CD4-positive, alpha-beta T cell treated with Interferon gamma for 1 hour (primary cell): ENCODE measurements around the gene RGS14.
A peak's percentile ranks its signal among the peaks of the same experiment; 100 is the strongest.

Experiments
- DNase-seq: peaks from one replicate; pipeline ENCODE4 v3.0.0-alpha.2; 2020

The RGS14 gene

DNA sequence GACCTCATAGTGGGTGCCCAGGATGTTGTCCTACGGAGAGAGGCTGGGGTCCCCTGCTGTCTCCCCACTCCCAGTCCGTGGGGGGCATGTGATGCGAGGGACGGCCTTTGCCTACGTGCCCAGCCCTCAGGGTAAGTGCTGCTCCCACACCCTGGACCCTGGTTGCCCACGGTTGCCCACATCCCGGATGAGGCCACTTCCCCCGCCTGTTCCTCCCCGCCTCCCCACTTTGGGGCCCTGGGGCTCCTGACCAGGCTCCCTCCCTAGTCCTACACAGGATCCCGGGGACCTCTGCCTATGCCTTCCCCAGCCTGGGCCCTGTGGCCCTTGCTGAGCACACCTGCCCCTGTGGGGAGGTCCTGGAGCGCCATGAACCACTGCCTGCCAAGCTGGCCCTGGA lies 28.0 kb downstream of the RGS14 start:
- DNase-seq: no peak

GRCh38 chr5:177386542-177386941 lies 28.8 kb downstream of the RGS14 start:
- DNase-seq: no peak

- no peak for DNase-seq
Observed at GRCh38 chr5:177387405-177387804, 29.7 kb downstream of the RGS14 start.

DNA sequence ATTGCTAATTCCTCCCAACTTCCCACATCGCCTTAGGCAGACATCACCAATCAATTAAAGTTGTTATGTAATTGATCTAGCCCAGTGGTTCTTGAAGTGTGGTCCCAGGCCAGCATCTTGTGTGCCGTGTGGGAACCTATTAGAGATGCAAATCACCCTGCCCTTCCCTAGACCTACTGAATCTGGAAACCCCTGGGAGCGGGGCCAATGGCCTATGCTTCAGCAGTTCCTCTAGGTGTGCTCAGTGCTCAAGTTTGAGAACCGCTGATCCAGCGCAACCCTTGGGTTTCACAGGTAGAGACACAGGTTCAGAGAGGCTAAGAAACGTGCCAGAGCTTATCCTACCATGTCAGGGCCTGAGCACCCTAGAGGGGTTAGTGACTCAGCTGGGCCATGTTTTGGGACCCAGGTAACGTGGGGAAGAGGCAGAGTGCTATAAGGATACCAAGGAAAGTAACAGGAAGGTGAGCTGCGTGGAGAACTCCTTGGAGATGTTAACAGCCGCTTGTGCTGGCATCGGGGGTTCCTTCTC lies 30.9 kb downstream of the RGS14 start:
- DNase-seq: no peak

- peak; percentile 52 for DNase-seq
Observed at GRCh38 chr5:177389241-177390169, 31.8 kb downstream of the RGS14 start.

GRCh38 chr5:177390363-177391300 lies 32.9 kb downstream of the RGS14 start:
- peak; percentile 86 for DNase-seq

- no peak for DNase-seq
Observed at GRCh38 chr5:177392765-177393164, 35.0 kb downstream of the RGS14 start.

- no peak for DNase-seq
Observed at GRCh38 chr5:177393206-177393765, 35.6 kb downstream of the RGS14 start.

DNA sequence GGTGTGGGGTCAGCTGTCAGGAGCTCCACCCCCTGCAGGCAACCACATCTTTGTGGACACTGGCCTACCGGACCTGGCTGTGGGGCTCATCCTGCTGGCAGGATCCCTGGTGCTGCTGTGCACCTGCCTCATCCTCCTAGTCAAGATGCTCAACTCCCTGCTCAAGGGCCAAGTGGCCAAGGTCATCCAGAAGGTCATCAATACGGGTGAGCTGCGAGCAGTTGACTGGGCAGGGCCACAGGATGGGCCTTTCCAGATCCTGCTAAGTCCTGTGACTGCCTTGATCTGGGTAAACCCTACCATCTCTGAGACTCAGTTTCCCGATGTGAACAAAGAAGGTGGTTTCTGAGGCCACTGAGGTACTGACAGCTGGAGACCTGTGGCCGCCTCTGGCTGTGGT lies 36.3 kb downstream of the RGS14 start:
- no peak for DNase-seq

DNA sequence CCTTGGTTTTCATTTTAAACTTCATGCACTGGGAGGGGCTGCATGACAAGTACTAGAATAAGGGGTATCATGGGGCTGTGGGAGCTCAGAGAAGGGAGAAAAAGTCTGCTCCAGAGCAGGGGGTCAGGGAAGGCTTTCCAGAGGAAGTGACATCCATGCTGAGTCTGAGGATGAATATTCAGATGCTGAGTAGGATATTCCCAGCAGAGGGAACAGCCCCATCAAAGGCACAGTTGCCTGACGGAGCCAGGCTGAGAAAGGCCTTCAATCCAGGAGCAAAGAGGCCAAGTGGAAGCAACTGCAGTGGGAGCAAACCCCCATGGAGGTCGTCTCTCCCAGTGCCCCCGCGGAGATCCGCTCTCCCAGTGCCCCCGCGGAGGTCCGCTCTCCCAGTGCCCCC lies 38.4 kb downstream of the RGS14 start:
- DNase-seq: no peak

DNA sequence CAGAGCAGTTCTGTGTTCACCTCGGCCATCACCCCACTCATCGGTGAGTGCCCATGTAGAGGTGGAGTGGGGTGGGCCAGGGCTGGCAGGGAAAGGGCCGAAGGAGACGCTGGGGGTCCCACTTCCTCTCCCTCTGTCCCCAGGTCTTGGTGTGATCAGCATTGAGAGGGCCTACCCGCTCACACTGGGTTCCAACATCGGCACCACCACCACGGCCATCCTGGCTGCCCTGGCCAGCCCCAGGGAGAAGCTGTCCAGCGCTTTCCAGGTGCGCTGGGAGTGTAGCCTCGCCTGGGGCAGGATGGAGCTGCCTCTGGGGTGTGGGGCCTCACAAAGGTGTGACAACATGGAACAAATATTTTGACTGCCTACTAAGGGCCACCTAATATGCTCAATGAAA lies 39.1 kb downstream of the RGS14 start:
- no peak for DNase-seq

GRCh38 chr5:177397875-177398390 lies 40.2 kb downstream of the RGS14 start:
- DNase-seq: no peak

DNA sequence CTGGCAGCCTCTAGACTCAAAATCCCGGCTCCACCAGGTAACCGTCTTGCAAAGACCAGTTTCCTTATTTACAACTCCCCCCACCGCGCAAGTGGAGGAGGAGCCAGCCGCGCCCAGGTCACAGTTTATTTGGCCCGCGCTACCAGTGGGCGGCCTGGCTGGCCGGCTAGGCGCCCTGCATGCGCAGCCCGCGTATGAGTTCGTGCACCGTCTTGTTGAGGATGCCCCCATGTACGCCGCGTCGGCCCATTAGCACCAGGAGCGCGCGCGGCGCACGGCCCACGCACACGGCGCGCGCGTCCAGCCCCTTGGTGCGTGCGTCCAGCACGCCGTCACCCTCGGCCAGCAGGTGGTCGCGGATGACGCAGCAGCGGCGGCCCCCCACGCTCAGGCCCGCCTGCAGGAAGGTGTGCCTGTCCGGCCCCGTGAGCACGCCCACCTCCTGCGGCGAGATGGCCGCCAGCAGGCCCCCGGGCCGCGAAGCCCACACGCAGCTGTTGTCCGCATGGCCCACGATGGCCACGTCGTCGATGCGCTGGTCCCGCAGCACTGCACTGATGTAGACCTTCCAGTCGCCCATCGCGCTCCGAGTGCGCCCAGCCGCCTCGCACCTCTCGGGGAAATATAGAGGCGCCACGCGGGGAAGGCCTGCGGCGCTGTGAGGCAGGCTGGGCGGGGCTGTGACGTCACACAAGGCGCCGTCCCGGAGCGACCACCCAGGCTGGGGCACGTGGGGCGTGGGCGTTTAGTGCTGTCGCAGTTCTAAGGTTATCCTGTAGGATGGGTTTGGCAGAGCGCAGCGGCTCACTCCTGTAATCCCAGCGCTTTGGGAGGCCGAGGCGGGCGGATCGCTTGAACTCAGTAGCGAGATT lies 42.5 kb downstream of the RGS14 start, which contains the start of gene PFN3:
TSS of gene PFN3 (minus strand) at position 665 of the 872 bp plus-strand sequence. CDS start at position 580, 85 bp downstream.
- no peak for DNase-seq

- DNase-seq: peak; percentile 64
Observed at GRCh38 chr5:177402271-177403043, 44.7 kb downstream of the RGS14 start.

- DNase-seq: peak; percentile 51
Observed at GRCh38 chr5:177403102-177403791, 45.5 kb downstream of the RGS14 start.

DNA sequence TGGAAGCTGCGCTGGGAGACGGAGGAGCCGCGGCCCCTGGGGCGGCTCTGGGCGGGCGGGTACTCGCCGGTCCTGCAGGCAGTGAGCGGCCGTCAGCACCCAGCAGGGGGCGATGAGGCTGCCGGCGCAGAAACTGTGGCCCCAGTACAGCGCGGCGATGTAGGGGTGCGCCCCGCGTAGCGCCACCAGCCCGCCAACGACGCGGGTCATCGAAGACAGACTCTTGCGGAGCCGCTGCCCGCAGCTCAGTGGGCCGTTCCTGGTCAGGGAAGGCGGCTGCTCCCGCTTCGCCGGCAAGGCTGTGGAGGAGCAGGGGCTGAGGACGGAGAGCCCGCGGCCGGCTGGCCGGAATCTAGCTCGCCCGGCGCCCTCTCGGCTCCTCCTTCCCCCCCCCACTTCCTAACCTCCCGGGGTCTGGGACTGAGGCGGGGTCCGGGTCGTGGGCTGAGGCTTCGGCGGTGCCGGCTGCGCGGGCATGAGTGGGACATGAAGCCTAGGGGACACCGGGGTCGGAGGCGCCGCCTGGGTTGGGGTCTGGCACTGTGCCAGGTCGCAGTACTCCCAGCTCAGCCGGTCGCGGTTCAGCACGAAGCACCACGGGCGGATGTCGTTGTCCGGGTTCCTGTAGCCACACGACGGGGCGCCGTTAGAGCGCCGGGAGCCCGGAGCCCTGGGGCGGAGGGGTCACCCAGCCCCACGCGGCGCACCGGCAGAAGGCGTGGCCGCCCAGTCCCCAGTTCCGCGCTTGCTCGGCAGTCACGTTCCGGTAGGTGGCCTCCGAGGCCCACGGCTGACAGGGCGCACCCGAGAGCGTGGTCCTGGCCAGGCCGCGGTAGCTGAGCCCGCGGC lies 46.3 kb downstream of the RGS14 start:
- peak; percentile 89 for DNase-seq

GRCh38 chr5:177404641-177405179 lies 47.0 kb downstream of the RGS14 start:
- no peak for DNase-seq

DNA sequence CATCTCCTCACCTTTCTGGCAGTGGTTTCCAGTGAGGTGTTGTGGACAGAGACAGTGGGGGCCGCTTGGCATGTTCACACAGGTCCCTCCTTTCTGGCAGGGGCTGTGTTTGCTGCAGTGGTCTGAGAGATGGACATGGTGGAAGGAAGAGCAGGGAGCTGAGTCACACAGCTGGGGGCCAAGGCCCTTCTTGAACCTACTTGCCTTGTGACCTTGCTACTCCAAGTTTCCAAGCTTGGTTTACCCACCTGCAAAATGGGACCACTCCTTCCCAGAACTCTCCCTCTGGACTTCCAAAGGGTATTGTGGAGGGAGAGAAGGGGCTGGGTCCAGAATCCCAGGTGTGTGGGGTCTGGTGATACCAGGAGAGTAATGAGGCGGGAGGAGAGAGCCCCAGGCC lies 47.6 kb downstream of the RGS14 start:
- no peak for DNase-seq

GRCh38 chr5:177405805-177406204 lies 48.1 kb downstream of the RGS14 start:
- DNase-seq: peak; percentile 67
